Measurements from ENCODE around the gene ICE2.
"Not testable (repeated sequence)": the region's sequence is repeated elsewhere in the genome, so short reads cannot be mapped to it uniquely, and the experiment has no call there.

ICE2 gene

DNA sequence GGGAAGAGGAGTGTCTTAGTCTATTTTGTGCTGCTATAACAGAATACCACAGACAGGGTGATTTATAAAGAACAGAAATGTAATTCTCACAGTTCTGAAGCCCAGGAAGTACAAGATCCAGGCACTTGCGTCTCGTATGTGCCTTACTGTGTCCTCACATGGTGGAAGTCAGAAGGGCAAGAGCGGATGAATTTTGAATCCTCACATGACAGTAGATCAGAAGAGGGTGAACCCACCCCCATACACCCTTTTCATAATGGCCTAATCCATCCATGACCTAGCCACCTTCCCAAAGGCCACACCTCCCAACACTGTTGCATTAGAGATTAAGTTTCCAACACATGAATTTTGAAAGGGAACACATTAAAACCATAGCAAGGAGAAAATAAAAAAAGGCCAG lies 62.5 kb downstream of the ICE2 start:
- TF ChIP-seq, protein P1, sequence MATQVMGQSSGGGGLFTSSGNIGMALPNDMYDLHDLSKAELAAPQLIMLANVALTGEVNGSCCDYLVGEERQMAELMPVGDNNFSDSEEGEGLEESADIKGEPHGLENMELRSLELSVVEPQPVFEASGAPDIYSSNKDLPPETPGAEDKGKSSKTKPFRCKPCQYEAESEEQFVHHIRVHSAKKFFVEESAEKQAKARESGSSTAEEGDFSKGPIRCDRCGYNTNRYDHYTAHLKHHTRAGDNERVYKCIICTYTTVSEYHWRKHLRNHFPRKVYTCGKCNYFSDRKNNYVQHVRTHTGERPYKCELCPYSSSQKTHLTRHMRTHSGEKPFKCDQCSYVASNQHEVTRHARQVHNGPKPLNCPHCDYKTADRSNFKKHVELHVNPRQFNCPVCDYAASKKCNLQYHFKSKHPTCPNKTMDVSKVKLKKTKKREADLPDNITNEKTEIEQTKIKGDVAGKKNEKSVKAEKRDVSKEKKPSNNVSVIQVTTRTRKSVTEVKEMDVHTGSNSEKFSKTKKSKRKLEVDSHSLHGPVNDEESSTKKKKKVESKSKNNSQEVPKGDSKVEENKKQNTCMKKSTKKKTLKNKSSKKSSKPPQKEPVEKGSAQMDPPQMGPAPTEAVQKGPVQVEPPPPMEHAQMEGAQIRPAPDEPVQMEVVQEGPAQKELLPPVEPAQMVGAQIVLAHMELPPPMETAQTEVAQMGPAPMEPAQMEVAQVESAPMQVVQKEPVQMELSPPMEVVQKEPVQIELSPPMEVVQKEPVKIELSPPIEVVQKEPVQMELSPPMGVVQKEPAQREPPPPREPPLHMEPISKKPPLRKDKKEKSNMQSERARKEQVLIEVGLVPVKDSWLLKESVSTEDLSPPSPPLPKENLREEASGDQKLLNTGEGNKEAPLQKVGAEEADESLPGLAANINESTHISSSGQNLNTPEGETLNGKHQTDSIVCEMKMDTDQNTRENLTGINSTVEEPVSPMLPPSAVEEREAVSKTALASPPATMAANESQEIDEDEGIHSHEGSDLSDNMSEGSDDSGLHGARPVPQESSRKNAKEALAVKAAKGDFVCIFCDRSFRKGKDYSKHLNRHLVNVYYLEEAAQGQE (IDR thresholded peaks at IDR 0.05; ENCODE audit: insufficient replicate concordance, low read depth), result no peak
- TF ChIP-seq GABPA (IDR thresholded peaks at IDR 0.05; ENCODE audit: low read depth), result no peak
- TF ChIP-seq, protein P2, sequence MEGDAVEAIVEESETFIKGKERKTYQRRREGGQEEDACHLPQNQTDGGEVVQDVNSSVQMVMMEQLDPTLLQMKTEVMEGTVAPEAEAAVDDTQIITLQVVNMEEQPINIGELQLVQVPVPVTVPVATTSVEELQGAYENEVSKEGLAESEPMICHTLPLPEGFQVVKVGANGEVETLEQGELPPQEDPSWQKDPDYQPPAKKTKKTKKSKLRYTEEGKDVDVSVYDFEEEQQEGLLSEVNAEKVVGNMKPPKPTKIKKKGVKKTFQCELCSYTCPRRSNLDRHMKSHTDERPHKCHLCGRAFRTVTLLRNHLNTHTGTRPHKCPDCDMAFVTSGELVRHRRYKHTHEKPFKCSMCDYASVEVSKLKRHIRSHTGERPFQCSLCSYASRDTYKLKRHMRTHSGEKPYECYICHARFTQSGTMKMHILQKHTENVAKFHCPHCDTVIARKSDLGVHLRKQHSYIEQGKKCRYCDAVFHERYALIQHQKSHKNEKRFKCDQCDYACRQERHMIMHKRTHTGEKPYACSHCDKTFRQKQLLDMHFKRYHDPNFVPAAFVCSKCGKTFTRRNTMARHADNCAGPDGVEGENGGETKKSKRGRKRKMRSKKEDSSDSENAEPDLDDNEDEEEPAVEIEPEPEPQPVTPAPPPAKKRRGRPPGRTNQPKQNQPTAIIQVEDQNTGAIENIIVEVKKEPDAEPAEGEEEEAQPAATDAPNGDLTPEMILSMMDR (IDR thresholded peaks at IDR 0.05; ENCODE audit: insufficient read depth, low read length), result no peak
- TF ChIP-seq SPI1 (IDR thresholded peaks at IDR 0.05; ENCODE audit: borderline replicate concordance, low read depth), result no peak
- no peak for TF ChIP-seq POLR2AphosphoS5 (IDR thresholded peaks at IDR 0.05; ENCODE audit: low read depth)
- DNase-seq (ENCODE audit: low read depth in 1 of 2, low spot score in 1 of 2), result no peak
- Histone ChIP-seq H3K4me3 (replicated peaks; ENCODE audit: insufficient read depth, low read length) (no peak overlapping the region), H3K27me3 (ENCODE audit: insufficient read depth, poor library complexity, severe bottlenecking) (no peaks in the 10 kb centered on the region), H3K27ac (replicated peaks) (no peak overlapping the region)

DNA sequence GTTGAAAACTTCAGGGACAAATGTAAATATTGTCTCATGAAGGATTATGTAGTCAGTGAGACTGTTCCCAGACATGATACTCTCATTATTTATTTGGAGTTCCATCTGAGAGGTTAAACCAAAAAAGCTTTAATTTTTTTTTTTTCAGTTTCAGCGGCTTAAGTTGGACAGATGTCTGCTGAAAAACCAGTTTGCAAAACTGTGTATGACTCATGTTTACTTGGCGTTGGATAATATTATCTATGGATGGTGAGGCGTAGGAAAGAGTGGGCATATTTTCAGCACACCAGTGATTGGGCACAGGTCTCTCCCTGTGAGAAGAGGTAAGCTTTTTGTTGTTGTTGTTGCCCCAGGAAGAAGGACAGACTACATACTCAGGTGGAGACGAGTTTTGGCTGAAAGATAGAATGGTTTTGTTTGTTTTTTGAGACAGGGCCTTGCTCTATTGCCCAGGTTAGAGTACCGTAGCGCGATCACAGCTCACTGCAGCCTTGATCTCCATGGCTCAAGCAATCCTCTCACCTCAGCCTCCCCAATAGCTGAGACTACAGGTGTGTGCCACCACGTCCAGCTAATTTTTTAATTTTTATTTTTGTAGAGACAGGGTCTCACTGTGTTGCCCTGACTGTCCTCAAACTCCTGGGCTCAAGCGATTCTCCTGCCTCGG lies 64.8 kb downstream of the ICE2 start:
- TF ChIP-seq, protein P1 (IDR thresholded peaks at IDR 0.05; ENCODE audit: insufficient replicate concordance, low read depth), result no peak
- no peak for TF ChIP-seq GABPA (IDR thresholded peaks at IDR 0.05; ENCODE audit: low read depth)
- no peak for TF ChIP-seq POLR2AphosphoS5 (IDR thresholded peaks at IDR 0.05; ENCODE audit: low read depth)
- TF ChIP-seq, protein P2 (IDR thresholded peaks at IDR 0.05; ENCODE audit: insufficient read depth, low read length), result no peak
- TF ChIP-seq SPI1 (IDR thresholded peaks at IDR 0.05; ENCODE audit: borderline replicate concordance, low read depth), result no peak
- Histone ChIP-seq H3K27ac (replicated peaks) (no peak overlapping the region), H3K27me3 (ENCODE audit: insufficient read depth, poor library complexity, severe bottlenecking) (no peaks in the 10 kb centered on the region), H3K4me3 (replicated peaks; ENCODE audit: insufficient read depth, low read length) (no peak overlapping the region)
- DNase-seq (ENCODE audit: low read depth in 1 of 2, low spot score in 1 of 2), result no peak

DNA sequence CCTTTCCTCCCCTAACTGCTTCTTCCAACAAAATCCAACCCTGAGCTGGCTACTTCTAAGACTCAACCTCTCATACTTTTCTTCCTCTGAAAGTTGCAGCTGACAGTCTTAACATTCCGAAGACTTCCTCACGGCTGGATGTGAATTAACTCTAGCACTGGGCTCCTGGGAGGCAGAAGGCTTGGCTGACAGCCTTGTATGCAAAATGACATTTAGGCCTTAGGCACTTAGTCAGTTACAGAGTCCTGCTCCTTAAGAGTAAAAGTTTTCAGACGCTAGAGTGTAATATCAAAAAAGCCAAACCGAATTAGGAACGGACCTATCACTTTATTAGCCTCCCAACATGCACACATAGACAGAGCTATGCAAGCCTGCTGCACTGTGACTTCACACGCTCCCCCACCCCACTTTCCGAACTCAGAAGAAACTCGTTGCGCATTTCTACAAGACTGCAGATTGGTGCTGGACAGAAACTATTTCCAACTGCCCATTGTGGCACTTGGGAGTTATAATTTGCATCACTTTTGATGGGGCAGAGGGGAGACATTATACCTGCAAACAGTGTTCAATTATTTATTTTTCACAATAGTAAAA lies 65.6 kb downstream of the ICE2 start:
- H3K4me3 ChIP-seq (replicated peaks; ENCODE audit: insufficient read depth, low read length), result no peak overlapping the region
- DNase-seq (ENCODE audit: low read depth in 1 of 2, low spot score in 1 of 2), result no peak
- TF ChIP-seq POLR2AphosphoS5 (IDR thresholded peaks at IDR 0.05; ENCODE audit: low read depth) (no peak), GABPA (IDR thresholded peaks at IDR 0.05; ENCODE audit: low read depth) (no peak), SPI1 (IDR thresholded peaks at IDR 0.05; ENCODE audit: borderline replicate concordance, low read depth) (no peak)
- TF ChIP-seq, protein P1 (IDR thresholded peaks at IDR 0.05; ENCODE audit: insufficient replicate concordance, low read depth), result no peak
- TF ChIP-seq, protein P2 (IDR thresholded peaks at IDR 0.05; ENCODE audit: insufficient read depth, low read length), result no peak
- no peak overlapping the region for H3K27ac ChIP-seq (replicated peaks)
- H3K27me3 ChIP-seq (ENCODE audit: insufficient read depth, poor library complexity, severe bottlenecking), result no peaks in the 10 kb centered on the region

DNA sequence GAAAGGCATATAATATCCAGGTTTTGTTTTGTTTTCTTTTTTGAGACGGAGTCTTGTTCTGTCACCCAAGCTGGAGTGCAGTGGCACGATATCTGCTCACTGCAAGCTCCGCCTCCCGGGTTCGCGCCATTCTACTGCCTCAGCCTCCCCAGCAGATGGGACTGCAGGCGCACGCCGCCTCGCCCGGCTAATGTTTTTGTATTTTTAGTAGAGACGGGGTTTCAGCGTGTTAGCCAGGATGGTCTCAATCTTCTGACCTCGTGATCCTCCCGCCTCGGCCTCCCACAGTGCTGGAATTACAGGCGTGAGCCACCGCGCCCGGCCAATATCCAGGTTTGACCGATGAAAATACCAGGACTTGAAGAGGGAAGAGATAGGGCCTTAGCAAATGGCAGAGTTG lies 66.1 kb downstream of the ICE2 start:
- not testable (repeated sequence) for H3K4me3 ChIP-seq (replicated peaks; ENCODE audit: insufficient read depth, low read length); H3K27ac ChIP-seq (replicated peaks); DNase-seq (ENCODE audit: low read depth in 1 of 2, low spot score in 1 of 2); H3K27me3 ChIP-seq (ENCODE audit: insufficient read depth, poor library complexity, severe bottlenecking)

Measured in HL-60 (cell line).